ENCODE data around the gene ACTRT3.

DNA sequence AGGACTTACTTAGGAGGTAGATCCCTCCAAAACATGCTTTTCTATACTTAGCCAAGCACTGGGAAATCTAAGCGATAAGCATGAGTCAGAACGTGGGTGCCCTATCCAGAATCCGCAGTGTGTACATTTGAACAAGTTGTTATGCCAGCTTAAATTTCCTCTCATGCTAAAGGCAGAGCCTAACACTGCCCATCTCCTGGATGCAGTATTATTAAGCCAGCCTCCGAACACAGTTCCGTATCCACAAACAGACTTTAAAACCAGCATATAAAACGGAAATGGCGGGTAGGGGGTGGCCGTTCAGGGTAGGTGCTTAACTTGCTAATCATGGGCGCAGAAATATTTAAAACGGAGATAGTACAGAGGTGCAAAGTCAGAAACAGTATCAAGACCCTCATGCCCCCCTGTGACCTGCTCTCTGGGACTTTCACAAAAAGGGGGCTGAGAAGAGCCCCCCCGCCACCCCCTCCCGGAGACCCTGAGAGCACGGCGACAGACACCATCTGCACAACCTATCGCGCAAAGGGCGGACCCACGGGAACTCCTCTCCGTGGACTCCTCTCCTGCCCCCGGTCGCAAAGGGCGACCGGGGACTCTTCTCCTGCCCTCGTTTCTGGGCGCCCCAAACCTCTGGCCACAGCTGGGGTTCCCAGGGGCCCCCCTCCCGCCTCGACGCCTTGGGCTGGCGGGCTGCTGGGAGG lies 42.4 kb upstream of the ACTRT3 start:
- TF ChIP-seq, protein P1, sequence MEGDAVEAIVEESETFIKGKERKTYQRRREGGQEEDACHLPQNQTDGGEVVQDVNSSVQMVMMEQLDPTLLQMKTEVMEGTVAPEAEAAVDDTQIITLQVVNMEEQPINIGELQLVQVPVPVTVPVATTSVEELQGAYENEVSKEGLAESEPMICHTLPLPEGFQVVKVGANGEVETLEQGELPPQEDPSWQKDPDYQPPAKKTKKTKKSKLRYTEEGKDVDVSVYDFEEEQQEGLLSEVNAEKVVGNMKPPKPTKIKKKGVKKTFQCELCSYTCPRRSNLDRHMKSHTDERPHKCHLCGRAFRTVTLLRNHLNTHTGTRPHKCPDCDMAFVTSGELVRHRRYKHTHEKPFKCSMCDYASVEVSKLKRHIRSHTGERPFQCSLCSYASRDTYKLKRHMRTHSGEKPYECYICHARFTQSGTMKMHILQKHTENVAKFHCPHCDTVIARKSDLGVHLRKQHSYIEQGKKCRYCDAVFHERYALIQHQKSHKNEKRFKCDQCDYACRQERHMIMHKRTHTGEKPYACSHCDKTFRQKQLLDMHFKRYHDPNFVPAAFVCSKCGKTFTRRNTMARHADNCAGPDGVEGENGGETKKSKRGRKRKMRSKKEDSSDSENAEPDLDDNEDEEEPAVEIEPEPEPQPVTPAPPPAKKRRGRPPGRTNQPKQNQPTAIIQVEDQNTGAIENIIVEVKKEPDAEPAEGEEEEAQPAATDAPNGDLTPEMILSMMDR (IDR thresholded peaks at IDR 0.05; ENCODE audit: insufficient read depth, low read depth, low read length) = no peak
- TF ChIP-seq EZH2 (IDR thresholded peaks at IDR 0.05; ENCODE audit: insufficient read depth, low read length) = no peak
